T follicular helper cell (primary cell): Measurements from ENCODE around the gene LRRC4C.
"Not testable (repeated sequence)": the region's sequence is repeated elsewhere in the genome, so short reads cannot be mapped to it uniquely, and the experiment has no call there.

Source experiments
- DNase-seq: peaks from one replicate; pipeline ENCODE4 v3.0.0-alpha.2; 2020; ENCODE audit warnings: low read depth

The LRRC4C gene

DNA sequence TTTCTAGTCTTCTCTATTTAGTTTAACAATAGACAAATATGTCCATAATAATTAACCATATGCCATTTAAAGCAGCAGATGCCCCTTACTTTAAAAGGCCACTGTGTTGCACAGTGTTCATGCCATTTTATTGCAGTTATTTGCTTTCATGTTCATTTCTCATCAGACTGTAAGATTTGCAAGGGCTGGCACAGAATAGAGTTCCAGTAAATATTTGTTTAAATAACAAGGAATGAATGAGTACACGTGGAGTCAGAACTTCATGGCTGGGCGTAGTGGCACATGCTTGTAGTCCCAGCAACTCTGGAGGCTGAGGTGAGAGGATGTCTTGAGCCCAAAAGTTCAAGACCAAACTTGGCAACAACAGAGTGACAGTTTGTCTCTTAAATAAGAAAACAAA is 1228.6 kb downstream of the LRRC4C start:
- no peak for DNase-seq

DNA sequence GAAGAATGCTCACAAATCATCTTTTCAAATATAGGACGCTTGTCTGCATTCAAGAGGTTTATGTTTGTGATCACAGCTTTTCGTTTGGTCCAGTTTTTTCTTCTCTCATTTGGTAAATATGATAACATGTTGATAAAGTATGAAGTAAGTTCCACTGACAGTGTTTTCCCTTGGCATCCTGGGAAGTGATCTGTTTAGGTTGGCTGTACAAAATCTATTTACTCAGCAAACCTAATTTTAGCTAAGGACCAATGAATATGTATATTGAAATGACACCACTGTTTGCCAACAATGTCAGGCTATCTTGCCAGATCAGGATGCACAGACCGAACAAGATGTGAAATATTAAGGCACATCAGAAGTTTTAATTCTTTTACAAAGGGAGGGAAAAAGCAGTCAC is 1230.8 kb downstream of the LRRC4C start:
- no peak for DNase-seq

DNA sequence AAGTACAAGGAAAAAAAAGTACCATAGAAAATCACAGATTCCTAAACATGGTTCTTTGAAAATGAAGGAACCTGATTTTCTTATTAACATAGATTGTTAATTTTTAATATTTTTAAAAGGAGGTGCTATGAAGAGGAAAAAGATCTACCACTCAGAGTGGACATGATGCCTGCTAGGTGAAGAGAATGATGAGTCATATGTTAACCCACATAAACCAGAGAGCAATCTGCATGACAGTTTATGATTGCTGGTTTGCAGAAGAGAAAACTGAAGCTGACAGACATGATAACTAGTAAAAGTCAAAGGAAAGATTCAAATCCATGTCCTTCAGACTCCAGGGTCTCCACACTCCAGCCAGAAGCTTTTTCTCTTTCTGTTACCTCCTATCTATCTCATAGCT is 1231.7 kb downstream of the LRRC4C start:
- no peak for DNase-seq

DNA sequence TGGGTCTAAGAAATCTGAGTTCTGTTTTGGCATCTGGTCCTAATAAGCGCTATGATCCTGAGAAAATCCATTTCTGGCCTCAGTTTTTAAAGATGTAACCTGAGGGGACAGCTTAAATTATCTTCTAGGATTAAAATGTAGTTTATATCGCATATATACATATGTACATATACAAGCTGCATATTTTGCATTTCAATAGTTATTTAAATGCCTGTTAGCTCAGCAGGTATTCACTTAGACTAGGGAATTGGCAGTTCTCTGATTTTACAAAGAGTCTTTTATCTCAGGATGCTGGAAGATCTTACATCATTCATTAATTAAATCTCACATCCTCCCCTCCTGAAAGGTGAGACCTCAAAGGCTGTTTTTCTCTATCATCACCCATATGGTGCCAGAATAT is 1232.8 kb downstream of the LRRC4C start:
- DNase-seq, result no peak

DNA sequence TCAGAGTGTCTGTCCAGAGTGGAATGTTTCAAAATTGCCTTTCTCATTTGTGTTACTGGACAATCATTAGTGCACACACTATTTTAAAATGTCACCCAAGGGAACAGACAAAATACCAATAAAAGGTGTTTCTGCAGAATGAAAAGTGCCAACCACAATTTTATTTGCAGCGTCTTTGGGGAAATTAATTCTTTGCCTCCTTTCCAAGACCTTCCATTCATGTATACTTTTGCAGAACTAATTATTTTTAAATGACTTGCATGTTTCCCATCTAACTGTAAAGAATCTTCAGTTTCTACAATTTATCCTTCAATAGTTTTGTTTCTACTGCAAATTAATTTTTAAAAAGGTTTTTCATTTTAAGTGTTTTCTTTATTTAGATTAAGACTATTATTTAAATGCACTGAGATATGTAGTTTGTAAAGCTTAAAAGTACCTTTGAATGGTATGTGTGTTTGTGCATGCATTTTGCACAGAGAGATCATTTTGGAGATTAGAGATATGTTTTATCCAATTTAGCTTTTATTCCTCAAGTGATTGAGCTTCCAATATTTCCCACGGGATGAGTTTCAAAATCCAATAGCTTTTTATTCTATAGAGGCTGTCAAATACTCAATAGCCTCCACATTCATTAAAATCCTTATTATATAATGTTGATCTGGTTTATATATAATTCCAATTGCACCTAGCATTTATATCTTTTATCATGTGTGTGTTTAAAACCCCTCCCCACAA is 1235.7 kb downstream of the LRRC4C start:
- no peak for DNase-seq

DNA sequence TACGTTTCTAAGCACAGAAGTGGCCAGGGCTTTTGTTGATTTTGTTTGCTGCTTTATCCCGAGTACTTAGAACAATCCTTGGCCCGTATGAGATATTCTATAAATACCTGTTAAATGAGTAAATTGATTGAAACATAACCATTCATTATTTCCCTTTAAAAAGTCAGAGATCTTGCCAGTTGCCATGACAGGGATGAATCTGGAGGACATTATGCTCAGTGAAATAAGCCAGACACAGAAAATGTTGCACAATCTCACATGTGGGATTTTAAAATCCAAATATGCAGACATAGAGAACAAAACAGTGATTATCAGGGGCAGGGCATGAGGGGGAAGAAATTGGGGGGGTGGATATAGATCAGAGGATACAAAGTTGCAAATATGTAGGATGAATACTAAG is 1240.1 kb downstream of the LRRC4C start:
- no peak for DNase-seq

DNA sequence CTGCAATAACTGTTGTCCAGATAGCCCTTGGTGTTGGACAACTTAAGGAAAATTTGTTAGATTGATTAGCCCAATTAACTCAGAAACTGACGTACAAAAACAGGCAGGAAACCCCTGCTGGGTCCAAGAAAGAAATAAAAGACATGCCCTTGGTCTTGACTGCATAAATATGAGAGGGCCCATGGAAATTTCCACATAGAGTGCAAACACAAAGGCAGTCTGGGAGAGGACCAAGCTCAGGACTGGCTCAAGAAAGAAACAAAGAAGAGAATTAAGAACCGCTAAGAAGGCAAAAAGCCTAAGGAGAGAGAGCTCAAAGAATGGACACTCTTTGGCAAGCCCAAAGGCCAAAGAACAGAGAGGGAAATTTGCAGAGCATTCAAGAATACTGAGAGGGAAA is 1243.9 kb downstream of the LRRC4C start:
- no peak for DNase-seq

DNA sequence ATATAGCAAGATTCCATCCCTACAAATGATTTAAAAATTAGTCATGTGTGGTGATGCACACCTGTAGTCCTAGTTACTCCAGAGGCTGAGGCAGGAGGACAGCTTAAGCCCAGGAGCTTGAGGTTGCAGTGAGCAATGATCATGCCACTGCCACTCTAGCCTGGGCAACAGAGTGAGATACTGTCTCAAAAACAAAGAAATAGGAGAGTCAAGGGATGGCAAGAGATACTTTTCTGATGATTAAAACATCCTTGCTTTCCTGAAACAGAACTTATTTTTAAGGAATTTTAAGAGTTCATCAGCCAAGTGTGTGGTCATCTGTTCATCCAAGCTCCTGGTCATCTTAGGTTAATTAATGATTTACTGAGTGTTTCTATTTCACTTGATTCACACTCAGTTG is 1252.0 kb downstream of the LRRC4C start:
- DNase-seq, result no peak

DNA sequence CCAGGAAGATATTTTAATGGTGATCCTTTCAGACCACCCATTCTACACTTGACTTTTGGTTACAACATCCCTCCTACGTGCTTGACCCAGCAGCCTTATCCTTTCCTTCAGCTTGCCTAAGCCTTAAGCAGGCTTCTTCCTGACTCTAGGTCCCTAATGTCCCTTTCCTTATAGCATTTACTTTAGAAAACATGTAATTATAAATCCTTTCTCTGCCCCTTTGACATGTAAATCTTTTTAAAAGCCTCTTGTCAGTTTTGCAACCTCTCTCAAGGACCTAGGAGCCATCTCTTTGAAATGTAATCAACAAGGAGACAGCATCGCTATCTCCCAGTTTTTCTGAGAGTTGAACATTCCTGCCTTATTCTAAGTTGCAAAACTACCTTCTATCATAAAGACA is 1255.2 kb downstream of the LRRC4C start:
- no peak for DNase-seq

DNA sequence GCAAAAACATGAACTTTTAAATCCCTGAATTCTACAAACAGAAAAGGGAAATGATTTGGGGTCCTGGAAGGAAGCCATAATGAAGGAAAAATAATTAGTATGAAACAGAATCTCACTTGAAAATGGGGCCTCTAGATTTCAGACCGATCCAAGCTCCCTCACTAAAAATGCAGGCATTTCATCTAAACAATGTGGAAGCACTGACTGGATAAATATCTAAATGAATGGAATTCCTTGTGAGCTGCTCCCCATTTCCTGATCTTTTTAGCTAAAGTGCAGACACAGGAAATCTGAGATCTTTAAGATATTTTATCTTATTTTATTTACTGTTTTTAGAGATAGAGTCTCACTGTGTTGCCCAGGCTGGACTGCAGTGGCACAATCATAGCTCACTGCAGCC is 1255.8 kb downstream of the LRRC4C start:
- no peak for DNase-seq

DNA sequence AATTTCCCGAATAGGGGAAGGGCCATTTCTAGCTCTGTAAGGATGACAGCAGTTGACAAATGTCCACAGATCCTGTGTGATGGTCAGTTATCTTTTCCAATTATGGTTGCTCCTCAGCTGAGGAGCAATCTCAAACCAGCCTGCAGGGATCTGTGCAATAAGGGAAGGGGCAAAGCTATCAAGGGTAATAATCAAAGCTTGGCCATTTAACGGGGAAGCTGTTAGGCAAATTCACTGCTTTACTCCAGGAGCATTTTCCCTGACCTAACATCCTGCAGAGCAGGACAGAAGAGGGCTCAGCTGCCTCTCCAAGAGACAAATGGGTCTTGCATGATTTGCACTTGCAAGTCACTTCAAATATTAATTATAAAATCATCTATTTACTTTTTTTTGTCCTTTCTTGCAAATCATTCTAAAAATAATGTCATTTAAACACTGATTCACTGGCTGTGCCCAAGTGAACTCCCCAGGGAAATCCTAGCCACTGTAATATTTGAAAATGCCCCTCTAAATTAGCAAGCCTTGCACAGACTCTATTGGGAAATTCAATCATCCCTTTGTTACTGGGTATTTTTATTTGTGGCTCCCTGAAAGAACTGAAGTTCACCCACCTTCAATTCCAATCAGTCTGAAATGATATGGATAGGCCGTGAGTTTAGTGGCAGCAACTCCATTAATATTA is 1256.7 kb downstream of the LRRC4C start:
- no peak for DNase-seq

DNA sequence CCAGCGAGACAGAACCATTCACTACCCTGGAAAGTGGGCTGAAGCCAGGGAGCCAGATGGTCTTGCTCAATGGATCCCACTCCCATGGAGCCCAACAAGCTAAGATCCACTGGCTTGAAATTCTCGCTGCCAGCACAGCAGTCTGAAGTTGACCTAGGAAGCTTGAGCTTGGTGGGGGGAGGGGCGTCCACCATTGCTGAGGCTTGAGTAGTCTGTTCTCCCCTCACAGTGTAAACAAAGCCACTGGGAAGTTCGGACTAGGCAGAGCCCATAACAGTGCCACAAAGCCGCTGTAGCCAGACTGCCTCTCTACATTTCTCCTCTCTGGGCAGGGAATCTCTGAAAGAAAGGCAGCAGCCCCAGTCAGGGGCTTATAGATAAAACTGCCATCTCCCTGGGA is 1266.9 kb downstream of the LRRC4C start:
- DNase-seq, result not testable (repeated sequence)

DNA sequence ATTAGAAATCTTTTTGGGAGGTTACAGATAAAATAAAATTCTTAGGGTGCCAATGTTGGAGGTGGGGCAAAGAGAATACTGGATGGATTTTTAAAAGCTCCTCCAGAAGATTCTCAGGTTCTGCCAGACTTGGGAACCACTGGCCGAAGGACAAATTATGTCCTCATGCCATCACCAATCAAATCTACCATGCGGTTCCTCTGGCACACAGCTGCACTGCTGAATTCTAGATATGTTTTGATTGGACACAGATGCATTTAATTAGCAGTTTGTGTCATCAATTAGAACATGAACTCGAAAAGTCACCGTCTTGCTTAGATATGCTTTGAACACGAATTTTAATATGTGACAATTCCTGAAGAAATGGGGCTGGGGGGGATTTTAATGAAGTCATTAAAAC is 1269.2 kb downstream of the LRRC4C start:
- DNase-seq, result no peak

DNA sequence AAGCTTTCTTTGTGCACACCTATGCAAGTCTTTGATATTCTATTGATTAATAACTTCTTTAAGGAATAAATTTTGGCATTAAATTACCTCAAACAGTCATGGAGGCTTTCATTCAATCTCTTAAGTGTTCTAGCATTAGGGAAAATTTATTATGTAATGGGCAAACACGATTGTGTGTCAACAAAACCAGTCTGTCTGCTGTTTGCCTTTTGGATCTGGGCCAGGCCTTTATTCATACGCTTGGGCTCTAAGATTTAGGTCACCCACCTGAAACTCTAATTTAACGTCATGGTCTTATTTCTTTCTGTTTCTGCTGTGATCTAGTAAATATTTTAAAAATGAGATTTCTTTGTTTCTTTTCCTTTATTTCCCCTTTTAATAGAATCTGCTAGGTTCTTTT is 1270.6 kb downstream of the LRRC4C start:
- DNase-seq, result no peak

DNA sequence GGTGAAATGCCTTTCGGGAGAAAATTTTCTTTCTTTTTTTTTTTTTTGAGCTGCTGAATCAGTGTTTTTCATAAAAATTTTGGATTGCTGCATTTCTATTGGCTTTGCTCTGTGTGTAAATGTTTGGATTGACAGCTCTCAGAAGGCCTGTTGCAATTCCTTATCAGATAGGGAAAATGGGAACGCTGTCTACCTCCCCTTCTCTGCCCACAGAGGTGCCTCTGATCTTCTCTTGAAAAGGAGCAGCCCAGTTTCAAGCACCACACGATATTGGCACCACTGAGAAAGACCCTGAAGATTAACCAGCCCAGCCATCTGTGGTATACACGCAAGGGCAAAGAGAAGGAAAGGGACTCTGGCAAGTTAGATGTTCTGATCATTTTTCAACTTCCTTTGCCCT is 1272.2 kb downstream of the LRRC4C start:
- DNase-seq, result no peak

DNA sequence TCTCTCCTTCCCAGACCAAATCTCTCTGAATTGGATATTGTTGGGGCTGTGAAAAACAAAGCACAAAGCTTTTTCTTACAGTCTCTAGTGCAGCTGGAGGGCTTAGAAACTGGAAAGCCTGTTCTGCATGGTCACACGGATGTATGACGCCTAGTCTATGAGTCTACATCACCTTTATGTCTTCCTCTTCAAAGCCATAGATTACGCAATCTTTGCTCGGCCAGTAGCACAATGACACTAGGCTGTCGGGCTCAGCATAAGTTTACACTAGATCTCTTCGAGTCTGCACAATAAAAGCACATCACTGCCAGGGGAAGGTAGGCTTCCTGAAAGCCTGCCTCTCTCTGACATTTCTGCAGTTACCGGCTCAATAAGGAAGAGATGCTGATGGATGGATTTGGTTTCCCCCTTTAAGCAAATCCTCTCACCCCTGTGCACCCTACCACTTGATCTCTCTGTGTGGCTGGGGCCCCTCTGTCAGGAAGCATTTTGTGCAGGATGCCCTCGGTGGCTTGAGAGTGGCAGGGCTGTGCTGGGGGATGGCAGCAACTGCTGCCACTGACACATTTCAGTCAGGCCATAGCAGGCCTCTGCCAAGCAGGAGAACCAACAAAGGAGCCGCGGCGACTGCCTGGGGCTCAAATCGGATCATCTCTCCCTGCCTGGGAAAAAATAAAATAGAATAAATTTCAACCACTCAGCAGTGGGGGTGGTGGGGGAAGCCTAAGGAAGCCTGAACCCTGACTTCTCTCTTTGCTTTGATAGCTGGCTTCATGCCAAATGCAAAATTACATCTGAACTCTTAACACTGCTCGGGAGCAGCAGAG is 1272.8 kb downstream of the LRRC4C start:
- DNase-seq, result no peak

DNA sequence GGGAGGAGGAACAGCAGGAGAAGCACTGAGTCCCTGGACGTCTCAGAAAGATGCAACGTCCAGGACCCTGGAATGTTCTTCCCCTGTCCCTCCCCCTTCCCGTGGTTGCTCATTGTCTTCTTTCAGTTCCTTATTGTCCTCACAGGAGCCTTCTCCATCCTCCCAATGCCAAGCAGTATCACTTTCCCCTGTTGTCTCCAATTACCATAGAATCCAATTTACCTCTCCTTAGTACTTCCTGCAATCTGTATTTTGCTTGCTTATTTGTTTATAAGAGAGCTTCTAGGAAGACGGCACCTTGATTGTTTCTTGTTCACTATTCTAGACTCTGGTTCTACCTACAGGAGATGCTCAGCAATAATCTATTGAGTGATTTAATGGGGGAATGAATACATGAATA is 1273.7 kb downstream of the LRRC4C start:
- no peak for DNase-seq

DNA sequence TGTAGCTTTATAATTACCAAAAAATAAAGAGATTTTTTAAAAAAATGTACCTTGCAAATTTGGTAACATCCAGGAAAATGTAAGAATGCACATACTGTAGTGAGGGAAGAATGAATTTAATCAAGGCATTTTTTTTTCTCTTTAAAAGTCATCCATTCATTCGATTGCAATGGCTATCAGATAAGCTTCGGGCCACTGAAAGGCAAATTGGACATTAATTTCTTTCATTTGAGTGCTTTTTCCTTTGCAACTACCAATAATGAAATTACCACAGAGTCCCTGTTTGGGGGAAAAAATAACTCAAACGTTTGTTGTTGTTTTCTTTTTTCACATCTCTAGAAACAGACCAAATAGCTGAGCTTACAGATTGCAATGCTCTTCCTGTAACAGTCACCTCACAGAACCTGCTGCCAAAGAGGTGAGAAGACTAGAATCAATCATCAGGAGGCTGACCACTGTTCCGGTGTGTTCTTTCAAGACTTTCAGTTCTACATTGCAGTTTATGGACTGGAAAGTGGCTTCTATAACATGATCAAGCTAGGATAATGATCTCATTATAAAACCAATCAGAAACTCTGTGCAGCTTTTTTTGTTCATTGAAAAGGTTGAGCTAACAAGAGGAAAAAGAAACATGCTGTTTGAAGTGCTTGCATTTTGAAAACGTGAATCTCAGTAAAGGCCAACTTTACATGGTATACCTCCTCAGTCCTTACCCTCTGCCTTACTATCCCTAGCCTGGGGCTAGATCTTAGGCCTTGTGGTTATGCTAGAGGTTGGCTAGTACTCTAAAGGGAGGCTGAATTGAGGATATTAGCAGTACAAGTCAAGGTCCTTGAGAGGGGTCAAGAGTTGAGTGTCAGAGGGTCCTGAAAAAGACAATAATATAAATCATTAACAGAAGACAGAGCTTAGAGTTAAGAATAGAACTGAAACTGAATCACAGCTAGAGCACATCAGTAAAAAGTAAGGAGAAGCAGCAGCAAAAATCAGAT is 1276.1 kb downstream of the LRRC4C start:
- DNase-seq, result no peak

DNA sequence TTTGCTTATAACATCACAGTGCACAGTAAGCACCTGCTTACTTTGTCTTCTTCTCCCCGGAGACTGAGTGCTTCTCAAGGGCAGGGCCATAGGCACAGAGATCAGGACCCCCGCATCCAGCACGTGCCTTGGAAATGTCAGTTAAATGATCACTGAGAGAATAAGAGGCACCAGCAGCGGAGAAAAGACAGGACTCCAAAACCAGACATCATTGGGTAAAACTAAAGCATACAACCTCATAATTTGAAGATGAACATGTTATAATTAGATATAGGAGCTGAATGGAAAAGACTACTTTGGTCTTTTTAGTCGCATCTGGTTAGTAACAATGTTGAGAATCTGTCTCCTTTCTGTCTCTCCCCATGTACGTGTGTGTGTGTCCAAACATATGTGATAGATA is 1279.9 kb downstream of the LRRC4C start:
- DNase-seq, result no peak

DNA sequence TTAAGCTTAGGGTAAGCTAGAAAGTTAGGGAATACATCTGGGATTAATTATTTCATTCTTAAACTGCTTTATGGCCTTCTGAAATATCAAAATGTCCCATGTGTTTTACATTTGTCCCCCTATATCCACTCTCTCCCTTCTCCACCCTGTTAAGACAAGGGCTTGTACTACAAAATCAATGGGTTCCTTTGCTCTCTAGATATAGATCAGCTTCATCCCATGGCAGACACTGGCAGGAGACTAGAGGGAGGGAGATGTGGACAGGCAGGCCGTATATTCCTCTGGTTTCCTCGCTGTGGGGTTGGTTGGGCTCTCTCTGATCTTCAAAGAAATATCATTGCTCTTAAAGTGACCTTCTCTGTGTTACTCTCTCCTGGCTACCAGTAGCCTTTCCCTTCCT is 1281.0 kb downstream of the LRRC4C start:
- no peak for DNase-seq

DNA sequence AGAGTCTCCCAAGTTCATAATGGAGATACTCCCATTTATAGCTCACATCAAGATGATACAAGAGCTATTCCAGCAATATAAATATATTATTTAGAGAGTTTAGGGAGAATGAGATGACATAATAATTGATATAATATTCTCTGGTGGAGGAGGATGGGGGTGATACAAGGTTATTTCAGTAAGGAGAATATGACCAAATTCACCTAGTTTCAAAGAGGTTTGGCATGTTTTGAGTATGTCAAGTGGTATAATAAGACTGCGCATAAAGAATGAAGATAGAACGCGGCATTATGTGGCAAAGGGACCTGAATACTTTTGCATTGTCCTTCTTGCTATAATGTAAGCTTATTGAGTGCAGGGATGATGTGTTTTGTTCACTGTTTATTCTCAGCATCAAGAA is 1283.5 kb downstream of the LRRC4C start:
- DNase-seq, result no peak

DNA sequence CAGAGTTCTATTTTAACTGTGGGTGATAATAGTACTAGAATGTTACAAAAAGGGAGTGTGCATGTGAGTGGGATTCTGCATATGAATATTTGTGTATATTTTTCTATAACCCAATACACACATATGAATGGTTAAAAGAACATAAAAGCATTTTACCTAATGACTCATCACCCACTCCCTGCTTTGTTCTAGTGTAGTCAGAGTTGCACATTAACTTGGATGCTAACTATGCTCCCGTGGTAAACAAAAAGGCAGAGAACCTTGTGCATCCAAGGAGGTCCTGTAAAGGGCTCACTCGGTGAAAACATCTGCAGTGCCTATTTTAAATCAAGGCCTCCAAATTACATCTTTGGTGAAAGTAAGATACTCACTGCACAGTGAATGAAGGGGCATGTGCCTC is 1289.4 kb downstream of the LRRC4C start:
- no peak for DNase-seq
